Subcutaneous abdominal adipose tissue (tissue), 5 donors: ENCODE data around the gene CUTA.

Source experiments
- H3K27ac ChIP-seq: one replicate; pipeline ENCODE4 v1.7.0; 2013; ENCODE audit warnings: low read depth, mild to moderate bottlenecking, inconsistent platforms, low read length, moderate library complexity
- H3K27me3 ChIP-seq, 5 donors: one replicate each; pipeline ENCODE4 v1.7.0; 2013; ENCODE audit warnings: low read length in 5 of 5, inconsistent platforms in 1 of 5; ENCODE audit not compliant: control insufficient read depth in 5 of 5, insufficient read depth in 4 of 5
- H3K36me3 ChIP-seq, 5 donors: one replicate each; pipeline ENCODE4 v1.7.0; 2013; ENCODE audit warnings: low read length in 5 of 5; ENCODE audit not compliant: control insufficient read depth in 5 of 5, insufficient read depth in 5 of 5
- H3K4me1 ChIP-seq, 5 donors: one replicate each; pipeline ENCODE4 v1.7.0; 2013; ENCODE audit warnings: low read length in 5 of 5, mild to moderate bottlenecking in 3 of 5, moderate library complexity in 1 of 5; ENCODE audit not compliant: control insufficient read depth in 5 of 5, insufficient read depth in 5 of 5
- H3K4me3 ChIP-seq, 5 donors: one replicate each; pipeline ENCODE4 v1.7.0; 2013; ENCODE audit warnings: low read length in 5 of 5, low read depth in 1 of 5
- H3K9ac ChIP-seq, 5 donors: one replicate each; pipeline ENCODE4 v1.7.0; 2013; ENCODE audit warnings: low read length in 5 of 5, mild to moderate bottlenecking in 4 of 5, moderate library complexity in 3 of 5
- H3K9me3 ChIP-seq, 5 donors: one replicate each; pipeline ENCODE4 v1.7.0; 2013; ENCODE audit warnings: low read length in 5 of 5; ENCODE audit not compliant: control insufficient read depth in 5 of 5
- donor health status: healthy.
- donor health status: healthy.
- donor health status: healthy.
- donor health status: healthy.
- donor health status: healthy.

CUTA gene

GRCh38 chr6:33439956-33440648, 22.2 kb upstream of the CUTA start:
- no peaks in the 10 kb centered on the region for H3K9me3 ChIP-seq
- H3K27ac ChIP-seq: no peak overlapping the region
- no peaks in the 10 kb centered on the region for H3K27me3 ChIP-seq
- H3K4me1 ChIP-seq: no peaks in the 10 kb centered on the region
- no peak overlapping the region for H3K9ac ChIP-seq
- no peak overlapping the region for H3K4me3 ChIP-seq
- peaks cover 5 to 82% (median 55%) of the 10 kb centered on the region in 5 donors for H3K36me3 ChIP-seq

- no peaks in the 10 kb centered on the region for H3K4me1 ChIP-seq
- H3K27ac ChIP-seq: no peak overlapping the region
- H3K36me3 ChIP-seq: peaks cover 5 to 75% (median 51%) of the 10 kb centered on the region in 5 donors
- H3K27me3 ChIP-seq: no peaks in the 10 kb centered on the region
- H3K9ac ChIP-seq: no peak overlapping the region
- H3K4me3 ChIP-seq: no peak overlapping the region
- no peaks in the 10 kb centered on the region for H3K9me3 ChIP-seq
Measured at GRCh38 chr6:33438978-33439594, 21.2 kb upstream of the CUTA start.

GRCh38 chr6:33437666-33438065, 19.8 kb upstream of the CUTA start:
- no peak overlapping the region for H3K4me3 ChIP-seq
- H3K27ac ChIP-seq: no peak overlapping the region

DNA sequence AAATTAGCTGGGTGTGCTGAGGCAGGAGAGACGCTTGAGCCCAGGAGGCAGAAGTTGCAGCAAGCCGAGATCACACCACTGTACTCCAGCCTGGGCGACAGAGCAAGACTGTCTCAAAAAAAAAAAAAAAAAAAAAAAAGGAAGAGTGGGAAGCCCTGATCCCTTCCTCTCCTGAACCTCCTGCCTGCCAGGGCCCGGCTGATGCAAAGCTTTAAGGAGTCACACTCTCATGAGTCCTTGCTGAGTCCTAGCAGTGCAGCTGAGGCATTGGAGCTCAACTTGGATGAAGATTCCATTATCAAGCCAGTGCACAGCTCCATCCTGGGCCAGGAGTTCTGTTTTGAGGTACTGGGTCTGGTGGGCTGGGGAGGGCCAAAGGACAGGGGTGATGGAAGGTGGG, 17.1 kb upstream of the CUTA start:
- Histone ChIP-seq H3K4me1 (peaks cover 0 to 22% (median 11%) of the 10 kb centered on the region in 5 donors), H3K9me3 (no peaks in the 10 kb centered on the region), H3K9ac (no peak overlapping the region), H3K4me3 (no peak overlapping the region), H3K27ac (no peak overlapping the region), H3K36me3 (peaks cover 5 to 42% (median 36%) of the 10 kb centered on the region in 5 donors), H3K27me3 (peaks cover 0 to 4% (median 0%) of the 10 kb centered on the region in 5 donors)

More at GRCh38 chr6:33437666-33438065, 19.8 kb upstream of the CUTA start:
- H3K36me3 ChIP-seq: peaks cover 5 to 67% (median 51%) of the 10 kb centered on the region in 5 donors
- no peaks in the 10 kb centered on the region for H3K27me3 ChIP-seq
- no peaks in the 10 kb centered on the region for H3K9me3 ChIP-seq
- no peaks in the 10 kb centered on the region for H3K4me1 ChIP-seq
- H3K9ac ChIP-seq: no peak overlapping the region

GRCh38 chr6:33433544-33434191, 15.8 kb upstream of the CUTA start:
- no peak overlapping the region for H3K9ac ChIP-seq

DNA sequence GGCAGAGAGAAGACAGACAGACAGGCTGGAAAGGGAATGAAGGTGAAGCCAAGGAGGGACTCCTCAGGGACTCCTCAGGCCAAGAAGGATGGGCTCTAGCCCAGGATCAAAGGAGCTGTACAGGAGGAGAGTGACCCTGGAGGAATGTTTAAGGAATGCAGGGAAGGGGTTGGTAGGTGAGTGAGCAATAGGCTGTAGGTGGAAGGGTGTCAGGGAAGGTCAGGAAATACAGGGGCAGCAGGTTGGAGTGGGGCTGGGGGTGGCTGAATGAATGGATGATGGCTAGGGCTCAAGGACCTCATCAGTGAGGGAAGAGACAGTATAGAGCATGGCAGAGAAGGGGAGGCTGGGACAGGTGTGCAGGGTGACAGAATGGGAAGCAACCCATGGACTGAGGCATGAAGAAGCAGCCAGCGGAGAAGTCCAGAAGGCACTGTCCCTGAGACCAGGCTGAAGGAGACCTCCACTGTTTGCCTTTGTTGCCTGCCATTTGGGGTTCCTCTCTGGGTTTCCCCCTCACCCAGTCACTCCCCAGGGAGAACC, 15.2 kb upstream of the CUTA start:
- Histone ChIP-seq H3K4me3 (no peak overlapping the region), H3K36me3 (peaks cover 5 to 31% (median 29%) of the 10 kb centered on the region in 5 donors), H3K9me3 (no peaks in the 10 kb centered on the region), H3K9ac (no peak overlapping the region), H3K27ac (no peak overlapping the region), H3K27me3 (peaks cover 0 to 4% (median 0%) of the 10 kb centered on the region in 5 donors), H3K4me1 (peaks cover 6 to 39% (median 26%) of the 10 kb centered on the region in 5 donors)

More at GRCh38 chr6:33433544-33434191, 15.8 kb upstream of the CUTA start:
- Histone ChIP-seq H3K9me3 (no peaks in the 10 kb centered on the region), H3K36me3 (peaks cover 5 to 37% (median 35%) of the 10 kb centered on the region in 5 donors), H3K27me3 (peaks cover 0 to 4% (median 0%) of the 10 kb centered on the region in 5 donors), H3K27ac (no peak overlapping the region), H3K4me1 (peaks cover under 1 to 33% (median 20%) of the 10 kb centered on the region in 5 donors), H3K4me3 (no peak overlapping the region)

- Histone ChIP-seq H3K27ac (no peak overlapping the region), H3K4me1 (peaks cover 7 to 41% (median 27%) of the 10 kb centered on the region in 5 donors), H3K4me3 (no peak overlapping the region), H3K27me3 (peaks cover 0 to 4% (median 0%) of the 10 kb centered on the region in 5 donors), H3K36me3 (peaks cover 5 to 26% (median 24%) of the 10 kb centered on the region in 5 donors), H3K9me3 (no peaks in the 10 kb centered on the region), H3K9ac (no peak overlapping the region)
Measured at GRCh38 chr6:33432546-33432945, 14.6 kb upstream of the CUTA start.

DNA sequence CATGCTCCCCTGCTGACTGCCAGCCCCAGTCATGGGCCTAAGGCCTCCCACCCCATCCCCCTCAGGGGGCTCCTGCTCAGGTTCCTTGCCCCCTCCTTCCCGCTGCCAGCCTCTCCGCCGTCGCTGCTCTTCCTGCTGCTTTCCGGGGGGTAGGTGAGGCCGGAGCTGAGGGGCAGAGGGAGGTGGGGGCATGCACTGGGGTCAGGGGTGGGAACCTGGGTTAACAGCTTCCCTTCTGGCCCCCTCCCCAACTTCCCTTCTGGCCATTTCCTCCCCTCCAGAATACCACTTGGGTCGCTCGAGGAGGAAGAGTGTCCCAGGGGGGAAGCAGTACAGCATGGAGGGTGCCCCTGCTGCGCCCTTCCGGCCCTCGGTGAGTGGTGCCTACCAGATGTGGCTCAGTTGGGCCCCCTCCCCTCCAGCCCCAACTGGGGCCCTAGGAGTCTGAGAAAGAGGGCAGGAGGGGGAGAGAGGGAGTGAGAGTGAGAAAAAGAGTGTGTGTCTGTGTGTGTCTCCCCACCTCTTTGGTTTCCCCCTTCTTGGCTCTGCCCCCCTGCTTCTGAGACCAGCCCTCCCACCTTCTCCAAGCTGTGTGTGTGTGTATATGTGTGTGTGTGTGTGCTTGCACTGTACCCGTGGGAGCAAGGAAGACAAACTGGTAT, 14.1 kb upstream of the CUTA start:
- H3K4me1 ChIP-seq: peaks cover 8 to 46% (median 32%) of the 10 kb centered on the region in 5 donors
- no peak overlapping the region for H3K27ac ChIP-seq
- no peaks in the 10 kb centered on the region for H3K9me3 ChIP-seq
- peaks cover 0 to 4% (median 0%) of the 10 kb centered on the region in 5 donors for H3K27me3 ChIP-seq
- no peak overlapping the region for H3K9ac ChIP-seq
- H3K4me3 ChIP-seq: peak overlapping the region in 1 of 5 donors; percentile 4
- peaks cover 5 to 21% (median 19%) of the 10 kb centered on the region in 5 donors for H3K36me3 ChIP-seq

- Histone ChIP-seq H3K9ac (no peak overlapping the region), H3K27me3 (peaks cover 0 to 4% (median 0%) of the 10 kb centered on the region in 5 donors), H3K27ac (no peak overlapping the region), H3K36me3 (peaks cover 5 to 16% (median 12%) of the 10 kb centered on the region in 5 donors), H3K4me3 (peak overlapping the region in 2 of 5 donors; percentile 4 to 16), H3K4me1 (peaks cover 9 to 52% (median 34%) of the 10 kb centered on the region in 5 donors), H3K9me3 (no peaks in the 10 kb centered on the region)
Measured at GRCh38 chr6:33430991-33431879, 13.3 kb upstream of the CUTA start.
